SK-N-SH (cell line): Measurements from ENCODE around the gene MYOZ2. TPM values are rescaled to one million over a fixed set of nuclear protein-coding genes. Genes with fewer than 3 reads are reported as not detected.

Experiments used
- CTCF ChIA-PET: fragments of 300-600, 350-600 bp; formaldehyde crosslinking; extraction: SDS; loops from one replicate; lab custom pipeline; 2021; lab: Yijun Ruan, JAX
- POLR2A ChIA-PET: fragments of 350-600 bp; sonication (Branson Sonifier 250); formaldehyde crosslinking; extraction: SDS; loops from one replicate; lab custom pipeline; 2020; ENCODE audit warnings: antibody characterized with exemption, inconsistent platforms; lab: Yijun Ruan, JAX
- DNase-seq: peaks from one replicate; pipeline ENCODE4 v3.0.0; 2012
- H2AFZ ChIP-seq: fragments of 200-600 bp; sonication (generic); 2 replicates; pipeline ENCODE4 v1.8.1; 2016; ENCODE audit warnings: antibody characterized with exemption, mild to moderate bottlenecking, low read depth
- H3F3A ChIP-seq: fragments of 200-600 bp; sonication (generic); replicated peaks from 2 replicates; pipeline ENCODE3; 2016; ENCODE audit warnings: antibody characterized with exemption, mild to moderate bottlenecking; ENCODE audit not compliant: insufficient read depth
- H3K27ac ChIP-seq, 2 experiments: fragments of 200-500 bp in 1 of 2; fragments of 200-600 bp in 1 of 2; sonication (Bioruptor generic) in 1 of 2; sonication (generic), shearing (Covaris generic) in 1 of 2; 2 replicates each; pipeline versions ENCODE4 v1.5.1 to v1.6.1; 2014 to 2016; ENCODE audit warnings: low read depth in 2 of 2, inconsistent platforms in 1 of 2, low read length in 1 of 2, mild to moderate bottlenecking in 1 of 2, mixed read lengths in 1 of 2
- H3K27me3 ChIP-seq: fragments of 200-600 bp; sonication (generic), shearing (Covaris generic); 2 replicates; pipeline ENCODE4 v1.6.1; 2016; ENCODE audit warnings: mixed run types; ENCODE audit not compliant: insufficient read depth
- H3K36me3 ChIP-seq, 2 experiments: fragments of 200-500 bp in 1 of 2; fragments of 200-600 bp in 1 of 2; sonication (Bioruptor generic) in 1 of 2; sonication (generic) in 1 of 2; replicated peaks in 1 of 2; 2 replicates each; pipeline versions ENCODE3 to v1.5.1; 2014 to 2016; ENCODE audit warnings: low read length in 1 of 2, mild to moderate bottlenecking in 1 of 2; ENCODE audit not compliant: insufficient read depth in 2 of 2, control insufficient read depth in 1 of 2
- H3K4me1 ChIP-seq, 2 experiments: fragments of 200-500 bp in 1 of 2; fragments of 200-600 bp in 1 of 2; sonication (Bioruptor generic) in 1 of 2; sonication (generic), shearing (Covaris generic) in 1 of 2; 2 replicates each; pipeline versions ENCODE4 v1.5.1 to v1.6.1; 2014 to 2016; ENCODE audit warnings: low read depth in 1 of 2, low read length in 1 of 2, mixed run types in 1 of 2; ENCODE audit not compliant: insufficient read depth in 2 of 2, control insufficient read depth in 1 of 2
- H3K4me2 ChIP-seq: fragments of 200-600 bp; sonication (generic), shearing (Covaris generic); 2 replicates; pipeline ENCODE4 v1.6.1; 2017; ENCODE audit warnings: mixed run types
- H3K4me3 ChIP-seq, 2 experiments: fragments of 200-500 bp in 1 of 2; fragments of 200-600 bp in 1 of 2; sonication (Bioruptor generic) in 1 of 2; sonication (generic), shearing (Covaris generic) in 1 of 2; 2 replicates each; pipeline versions ENCODE4 v1.5.1 to v1.8.1; 2014 to 2016; ENCODE audit warnings: low read depth in 2 of 2, inconsistent platforms in 1 of 2, low read length in 1 of 2, mild to moderate bottlenecking in 1 of 2, mixed read lengths in 1 of 2, moderate library complexity in 1 of 2
- H3K79me2 ChIP-seq: fragments of 200-600 bp; sonication (generic); 2 replicates; pipeline ENCODE4 v1.8.1; 2017; ENCODE audit warnings: mild to moderate bottlenecking; ENCODE audit not compliant: insufficient read depth
- H3K9ac ChIP-seq: fragments of 200-600 bp; sonication (generic); 2 replicates; pipeline ENCODE4 v1.6.1; 2017; ENCODE audit warnings: mixed run types
- H3K9me2 ChIP-seq: fragments of 200-600 bp; sonication (generic); 2 replicates; pipeline ENCODE4 v1.6.1; 2017; ENCODE audit warnings: mixed run types
- H3K9me3 ChIP-seq: fragments of 200-600 bp; sonication (generic); 2 replicates; pipeline ENCODE4 v1.6.1; 2017; ENCODE audit warnings: mixed run types, mild to moderate bottlenecking, moderate library complexity
- H4K20me1 ChIP-seq: fragments of 200-600 bp; sonication (generic); 2 replicates; pipeline ENCODE4 v1.6.1; 2017; ENCODE audit warnings: mild to moderate bottlenecking, mixed run types; ENCODE audit not compliant: insufficient read depth
- ELF1 ChIP-seq: IDR thresholded peaks from 2 replicates; pipeline ENCODE4 v1.4.0; 2012
- EP300 ChIP-seq, 2 experiments: IDR thresholded peaks; 2 replicates each; pipeline versions ENCODE4 v1.4.0 to v1.6.1; 2012; ENCODE audit warnings: borderline replicate concordance in 1 of 2, low read depth in 1 of 2, low read length in 1 of 2
- EZH2phosphoT487 ChIP-seq: fragments of 200-600 bp; sonication (generic); IDR thresholded peaks from 2 replicates; pipeline ENCODE4 v1.6.1; 2017; ENCODE audit warnings: low read depth, mixed run types, mild to moderate bottlenecking, antibody characterized with exemption, moderate library complexity, borderline replicate concordance
- FOSL2 ChIP-seq: IDR thresholded peaks from 2 replicates; pipeline ENCODE4 v1.4.0; 2012; ENCODE audit warnings: low read depth, mild to moderate bottlenecking, moderate library complexity, borderline replicate concordance
- FOXJ3 ChIP-seq: sonication (generic); formaldehyde crosslinking; IDR thresholded peaks from 2 replicates; pipeline ENCODE4 v1.5.1; 2020; ENCODE audit warnings: mild to moderate bottlenecking, missing genetic modification reagents
- GABPA ChIP-seq: IDR thresholded peaks from 2 replicates; pipeline ENCODE4 v1.4.0; 2012; ENCODE audit warnings: low read depth, mild to moderate bottlenecking
- JUND ChIP-seq: IDR thresholded peaks from 2 replicates; pipeline ENCODE4 v1.4.0; 2012
- MEF2A ChIP-seq: IDR thresholded peaks from 2 replicates; pipeline ENCODE4 v1.4.0; 2012; ENCODE audit warnings: low read depth, borderline replicate concordance
- NRF1 ChIP-seq: IDR thresholded peaks from 2 replicates; pipeline ENCODE4 v1.6.1; 2012; ENCODE audit warnings: low read depth, mild to moderate bottlenecking, low read length
- RCOR1 ChIP-seq: fragments of 150-350 bp; IDR thresholded peaks from 2 replicates; pipeline ENCODE4 v1.6.1; 2017; ENCODE audit warnings: antibody characterized with exemption, low read length
- RXRA ChIP-seq: IDR thresholded peaks from 2 replicates; pipeline ENCODE4 v1.4.0; 2012; ENCODE audit warnings: low read depth, mild to moderate bottlenecking, borderline replicate concordance
- SIN3A ChIP-seq: IDR thresholded peaks from 2 replicates; pipeline ENCODE4 v1.6.1; 2012; ENCODE audit warnings: low read depth, mild to moderate bottlenecking, low read length, moderate library complexity, borderline replicate concordance
- TEAD4 ChIP-seq: IDR thresholded peaks from 2 replicates; pipeline ENCODE4 v1.4.0; 2012; ENCODE audit warnings: mild to moderate bottlenecking, borderline replicate concordance; ENCODE audit not compliant: insufficient read depth
- USF2 ChIP-seq: fragments of 150-350 bp; IDR thresholded peaks from 2 replicates; pipeline ENCODE4 v1.6.1; 2017; ENCODE audit warnings: antibody characterized with exemption, low read length, low read depth, borderline replicate concordance
- ZBTB33 ChIP-seq: IDR thresholded peaks from 2 replicates; pipeline ENCODE4 v1.4.0; 2012; ENCODE audit warnings: low read depth, borderline replicate concordance
- polyA plus RNA-seq, 3 experiments: library from polyadenylated mRNA; depleted of rRNA; stranded (reverse); fragments of >200 nt; gene quantifications; 2 replicates each; pipeline ENCODE4 v1.2.3, GENCODE V29; 2012
- TF ChIP-seq, protein P1 (sequence below): fragments of 200-600 bp; sonication (generic); IDR thresholded peaks from 2 replicates; pipeline ENCODE4 v1.6.1; 2017; ENCODE audit warnings: antibody characterized with exemption, mild to moderate bottlenecking, moderate library complexity
- TF ChIP-seq, protein P2 (sequence below): IDR thresholded peaks from 2 replicates; pipeline ENCODE4 v1.4.0; 2012; ENCODE audit warnings: low read depth
- TF ChIP-seq, protein P3 (sequence below): IDR thresholded peaks from 2 replicates; pipeline ENCODE4 v1.6.1; 2012; ENCODE audit warnings: mild to moderate bottlenecking, low read depth, low read length, moderate library complexity

The MYOZ2 gene
- polyA plus RNA-seq, 1 of the 3 experiments (the other 2 are of a cell fraction): 0.26 TPM

- Histone ChIP-seq H3K9me3 (no peaks in the 10 kb centered on the region), H3K27me3 (no peaks in the 10 kb centered on the region), H4K20me1 (no peaks in the 10 kb centered on the region), H3K9ac (no peak overlapping the region), H2AFZ (no peak overlapping the region), H3K4me2 (peak overlapping the region; percentile 10; the same call in 1 of the 2 replicates), H3K4me3 (no peak overlapping the region), H3K4me1 (peaks cover 7 to 8% of the 10 kb centered on the region in 2 experiments; a peak in 3 of 4 replicates), H3K9me2 (no peaks in the 10 kb centered on the region), H3F3A (peaks cover 6% of the 10 kb centered on the region), H3K79me2 (peaks cover 19% of the 10 kb centered on the region), H3K27ac (no peak overlapping the region), H3K36me3 (peaks cover 7 to 9% of the 10 kb centered on the region in 2 experiments)
- no peak for DNase-seq
- ChIA-PET CTCF (no interaction called here), POLR2A (no interaction called here)
- TF ChIP-seq EZH2phosphoT487: no peak
- TF ChIP-seq GABPA: no peak
- no peak for TF ChIP-seq ZBTB33
- no peak for TF ChIP-seq USF2
- no peak for TF ChIP-seq NRF1
- TF ChIP-seq FOSL2: no peak
- no peak for TF ChIP-seq RCOR1
- no peak for TF ChIP-seq ELF1
- no peak for TF ChIP-seq MEF2A
- TF ChIP-seq, protein P1, sequence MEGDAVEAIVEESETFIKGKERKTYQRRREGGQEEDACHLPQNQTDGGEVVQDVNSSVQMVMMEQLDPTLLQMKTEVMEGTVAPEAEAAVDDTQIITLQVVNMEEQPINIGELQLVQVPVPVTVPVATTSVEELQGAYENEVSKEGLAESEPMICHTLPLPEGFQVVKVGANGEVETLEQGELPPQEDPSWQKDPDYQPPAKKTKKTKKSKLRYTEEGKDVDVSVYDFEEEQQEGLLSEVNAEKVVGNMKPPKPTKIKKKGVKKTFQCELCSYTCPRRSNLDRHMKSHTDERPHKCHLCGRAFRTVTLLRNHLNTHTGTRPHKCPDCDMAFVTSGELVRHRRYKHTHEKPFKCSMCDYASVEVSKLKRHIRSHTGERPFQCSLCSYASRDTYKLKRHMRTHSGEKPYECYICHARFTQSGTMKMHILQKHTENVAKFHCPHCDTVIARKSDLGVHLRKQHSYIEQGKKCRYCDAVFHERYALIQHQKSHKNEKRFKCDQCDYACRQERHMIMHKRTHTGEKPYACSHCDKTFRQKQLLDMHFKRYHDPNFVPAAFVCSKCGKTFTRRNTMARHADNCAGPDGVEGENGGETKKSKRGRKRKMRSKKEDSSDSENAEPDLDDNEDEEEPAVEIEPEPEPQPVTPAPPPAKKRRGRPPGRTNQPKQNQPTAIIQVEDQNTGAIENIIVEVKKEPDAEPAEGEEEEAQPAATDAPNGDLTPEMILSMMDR: no peak
- TF ChIP-seq EP300 (IDR thresholded peaks at IDR 0.05; ENCODE audit: borderline replicate concordance in 1 of 2, low read depth in 1 of 2, low read length in 1 of 2): no peak
- TF ChIP-seq FOXJ3 (CRISPR knock-in tag): no peak
- TF ChIP-seq SIN3A: no peak
- no peak for TF ChIP-seq JUND
- TF ChIP-seq, protein P2, sequence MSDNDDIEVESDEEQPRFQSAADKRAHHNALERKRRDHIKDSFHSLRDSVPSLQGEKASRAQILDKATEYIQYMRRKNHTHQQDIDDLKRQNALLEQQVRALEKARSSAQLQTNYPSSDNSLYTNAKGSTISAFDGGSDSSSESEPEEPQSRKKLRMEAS: no peak
- TF ChIP-seq, protein P3, sequence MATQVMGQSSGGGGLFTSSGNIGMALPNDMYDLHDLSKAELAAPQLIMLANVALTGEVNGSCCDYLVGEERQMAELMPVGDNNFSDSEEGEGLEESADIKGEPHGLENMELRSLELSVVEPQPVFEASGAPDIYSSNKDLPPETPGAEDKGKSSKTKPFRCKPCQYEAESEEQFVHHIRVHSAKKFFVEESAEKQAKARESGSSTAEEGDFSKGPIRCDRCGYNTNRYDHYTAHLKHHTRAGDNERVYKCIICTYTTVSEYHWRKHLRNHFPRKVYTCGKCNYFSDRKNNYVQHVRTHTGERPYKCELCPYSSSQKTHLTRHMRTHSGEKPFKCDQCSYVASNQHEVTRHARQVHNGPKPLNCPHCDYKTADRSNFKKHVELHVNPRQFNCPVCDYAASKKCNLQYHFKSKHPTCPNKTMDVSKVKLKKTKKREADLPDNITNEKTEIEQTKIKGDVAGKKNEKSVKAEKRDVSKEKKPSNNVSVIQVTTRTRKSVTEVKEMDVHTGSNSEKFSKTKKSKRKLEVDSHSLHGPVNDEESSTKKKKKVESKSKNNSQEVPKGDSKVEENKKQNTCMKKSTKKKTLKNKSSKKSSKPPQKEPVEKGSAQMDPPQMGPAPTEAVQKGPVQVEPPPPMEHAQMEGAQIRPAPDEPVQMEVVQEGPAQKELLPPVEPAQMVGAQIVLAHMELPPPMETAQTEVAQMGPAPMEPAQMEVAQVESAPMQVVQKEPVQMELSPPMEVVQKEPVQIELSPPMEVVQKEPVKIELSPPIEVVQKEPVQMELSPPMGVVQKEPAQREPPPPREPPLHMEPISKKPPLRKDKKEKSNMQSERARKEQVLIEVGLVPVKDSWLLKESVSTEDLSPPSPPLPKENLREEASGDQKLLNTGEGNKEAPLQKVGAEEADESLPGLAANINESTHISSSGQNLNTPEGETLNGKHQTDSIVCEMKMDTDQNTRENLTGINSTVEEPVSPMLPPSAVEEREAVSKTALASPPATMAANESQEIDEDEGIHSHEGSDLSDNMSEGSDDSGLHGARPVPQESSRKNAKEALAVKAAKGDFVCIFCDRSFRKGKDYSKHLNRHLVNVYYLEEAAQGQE: no peak
- no peak for TF ChIP-seq TEAD4
- no peak for TF ChIP-seq RXRA
Observed at GRCh38 chr4:119233191-119233590, 97.6 kb downstream of the MYOZ2 start.
